Pancreas (tissue), 10 donors: ENCODE results near the gene RYR1. TPM values are rescaled to one million over a fixed set of nuclear protein-coding genes. Genes with fewer than 3 reads are reported as not detected.
"Not testable (repeated sequence)": the region's sequence is repeated elsewhere in the genome, so short reads cannot be mapped to it uniquely, and the experiment has no call there.

Experiments
- ATAC-seq, 4 donors: fragments of 200-7000 bp; cut with Tn5 transposase; one replicate each; pipeline versions ENCODE4 v1.8.0 to v1.9.1; 2020; ENCODE audit warnings: mild to moderate bottlenecking in 4 of 4, moderate library complexity in 4 of 4
- DNase-seq, 6 donors: peaks; one replicate each; pipeline ENCODE4 v3.0.0-alpha.2; 2020
- FAIRE-seq: peaks from 2 replicates; lab custom pipeline; 2012; peaks lifted over from hg19 to GRCh38; lab: Jason Lieb, UNC
- H3K27ac ChIP-seq, 4 donors: fragments of 200-600 bp; sonication (generic); 1 replicate in 3 of 4; 2 replicates in 1 of 4; pipeline versions ENCODE4 v1.5.0 to v1.8.0; 2020
- H3K27me3 ChIP-seq, 4 donors: fragments of 200-600 bp; one replicate each; pipeline ENCODE4 v1.8.0; 2021
- H3K36me3 ChIP-seq, 3 donors: fragments of 200-600 bp; sonication (generic) in 1 of 3; one replicate each; pipeline versions ENCODE4 v1.5.0 to v1.8.0; 2020 to 2021
- H3K4me1 ChIP-seq, 3 donors: fragments of 200-600 bp; one replicate each; pipeline ENCODE4 v1.8.0; 2021
- H3K4me3 ChIP-seq, 4 donors: fragments of 200-600 bp; sonication (generic) in 2 of 4; one replicate each; pipeline versions ENCODE4 v1.5.0 to v1.8.0; 2020 to 2021
- H3K9me3 ChIP-seq, 4 donors: fragments of 200-600 bp; one replicate each; pipeline ENCODE4 v1.8.0; 2021
- WGBS, 2 donors: extraction: QIAGEN DNeasy Blood & Tissue Kit; methylation state at CpG; one replicate each; pipeline ENCODE4 v1.1.7; 2013; 5-methylcytosine and 5-hydroxymethylcytosine counted together
- intact Hi-C, 3 donors: fragments of 100-400 bp; cut with DNase I; formaldehyde crosslinking; loops; one replicate each; pipeline versions ENCODE4 v1.11.1 to v1.14.2; 2022
- polyA plus RNA-seq, 2 donors: library from polyadenylated mRNA; stranded (reverse); fragments of 200-250 nt; gene quantifications; one replicate each; pipeline ENCODE4 v1.2.3, GENCODE V29; 2013
- total RNA-seq, 6 donors: library from RNA; stranded (reverse); fragmentation: NEBNext Ultra II Directional in 4 of 6; extraction: Animal tissue kit (Norgen Biotek cat#: 25700) in 4 of 6; gene quantifications; one replicate each; pipeline versions ENCODE4 v1.2.1 to v1.2.4, GENCODE V29; 2021 to 2023
- TF ChIP-seq, protein P1 (sequence below), 4 donors: fragments of 200-600 bp; sonication (generic) in 3 of 4; IDR thresholded peaks; one replicate each; pipeline versions ENCODE4 v1.5.0 to v1.8.0; 2021; ENCODE audit warnings: antibody characterized with exemption in 4 of 4
- donor health status: healthy with polysubstance abuse.
- donor health status: DM: no; HTN: no; CAD: no; lungs with moderate emphysema.
- donor health status: DM: no; HTN: no; CAD: no.
- donor health status: control.
- donor health status: control.
- donor health status: Bipolar disorder and iron deficiency.
- donor health status: DM: yes; HTN: yes; CAD: no.
- donor health status: DM: no; HTN: no; CAD: no.
- donor health status: DM: no; HTN: no; CAD: no.
- donor health status: DM: yes; HTN: yes; CAD: no.

Gene RYR1
- total and polyA plus RNA-seq, 8 donors = 0.19 to 1.4 (median 0.57) TPM

DNA sequence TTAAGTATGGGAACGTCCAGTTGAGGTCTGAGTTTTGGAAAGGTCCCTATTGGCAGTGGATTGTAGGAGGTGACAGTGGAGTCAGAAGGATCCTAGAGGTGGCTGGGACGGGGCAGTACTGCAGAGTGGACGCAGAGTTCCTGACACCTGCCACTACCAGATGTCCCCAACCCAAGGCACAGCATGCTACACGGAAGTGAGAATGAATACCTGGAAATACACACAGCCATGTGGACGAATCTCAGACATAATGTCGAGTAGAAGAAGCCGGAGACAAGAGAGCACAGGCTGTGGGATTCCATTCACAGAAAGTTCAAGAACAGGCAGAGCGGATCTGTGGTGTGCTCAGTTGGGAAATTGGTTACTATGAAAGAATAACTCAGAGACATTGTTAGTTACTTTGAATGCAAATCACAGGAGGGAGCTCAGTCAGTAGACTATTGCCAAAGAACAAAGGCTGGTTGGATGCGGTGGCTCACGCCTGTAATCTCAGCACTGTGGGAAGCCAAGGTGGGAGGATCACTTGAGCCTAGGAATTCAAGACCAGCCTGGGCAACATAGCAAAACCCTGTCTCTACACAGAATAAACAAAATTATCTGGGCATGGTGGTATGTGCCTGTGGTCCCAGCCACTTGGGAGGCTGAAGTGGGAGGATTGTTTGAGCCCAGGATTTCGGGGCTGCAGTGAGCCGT lies 37.4 kb downstream of the RYR1 start:
- H3K4me1 ChIP-seq = no peaks in the 10 kb centered on the region
- no peak overlapping the region for H3K4me3 ChIP-seq
- ATAC-seq = no peak
- no peak overlapping the region for H3K27ac ChIP-seq
- no peaks in the 10 kb centered on the region for H3K27me3 ChIP-seq
- TF ChIP-seq, protein P1, sequence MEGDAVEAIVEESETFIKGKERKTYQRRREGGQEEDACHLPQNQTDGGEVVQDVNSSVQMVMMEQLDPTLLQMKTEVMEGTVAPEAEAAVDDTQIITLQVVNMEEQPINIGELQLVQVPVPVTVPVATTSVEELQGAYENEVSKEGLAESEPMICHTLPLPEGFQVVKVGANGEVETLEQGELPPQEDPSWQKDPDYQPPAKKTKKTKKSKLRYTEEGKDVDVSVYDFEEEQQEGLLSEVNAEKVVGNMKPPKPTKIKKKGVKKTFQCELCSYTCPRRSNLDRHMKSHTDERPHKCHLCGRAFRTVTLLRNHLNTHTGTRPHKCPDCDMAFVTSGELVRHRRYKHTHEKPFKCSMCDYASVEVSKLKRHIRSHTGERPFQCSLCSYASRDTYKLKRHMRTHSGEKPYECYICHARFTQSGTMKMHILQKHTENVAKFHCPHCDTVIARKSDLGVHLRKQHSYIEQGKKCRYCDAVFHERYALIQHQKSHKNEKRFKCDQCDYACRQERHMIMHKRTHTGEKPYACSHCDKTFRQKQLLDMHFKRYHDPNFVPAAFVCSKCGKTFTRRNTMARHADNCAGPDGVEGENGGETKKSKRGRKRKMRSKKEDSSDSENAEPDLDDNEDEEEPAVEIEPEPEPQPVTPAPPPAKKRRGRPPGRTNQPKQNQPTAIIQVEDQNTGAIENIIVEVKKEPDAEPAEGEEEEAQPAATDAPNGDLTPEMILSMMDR (IDR thresholded peaks at IDR 0.05) = no peak
- intact Hi-C loops = no loop called here
- no peaks in the 10 kb centered on the region for H3K36me3 ChIP-seq
- H3K9me3 ChIP-seq = no peaks in the 10 kb centered on the region
- 49 to 60% methylated on average over 12 of the region's 12 CpGs for WGBS, 2 donors
- no peak for FAIRE-seq
- DNase-seq = no peak

DNA sequence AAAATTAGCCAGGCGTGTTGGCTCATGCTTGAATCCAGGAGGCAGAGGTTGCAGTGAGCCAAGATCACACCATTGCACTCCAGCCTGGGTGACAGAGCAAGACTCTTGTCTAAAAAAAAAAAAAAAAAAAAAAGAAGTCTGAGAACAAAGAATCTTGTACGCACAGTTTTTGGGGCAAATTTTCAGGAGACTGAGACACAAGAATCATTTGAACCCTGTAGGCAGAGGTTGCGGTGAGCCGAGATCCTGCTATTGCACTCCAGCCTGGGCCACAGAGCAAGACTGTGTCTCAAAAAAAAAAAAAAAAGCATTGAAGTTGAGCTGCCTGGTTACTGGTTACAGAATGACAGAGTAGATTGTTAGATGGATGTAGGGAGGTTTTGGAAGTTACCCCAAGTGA lies 39.2 kb downstream of the RYR1 start:
- H3K9me3 ChIP-seq, H3K36me3 ChIP-seq, H3K27me3 ChIP-seq, DNase-seq, H3K4me1 ChIP-seq, H3K4me3 ChIP-seq, intact Hi-C loops, FAIRE-seq, ATAC-seq, H3K27ac ChIP-seq: not testable (repeated sequence)
- WGBS, 2 donors = 67 to 80% methylated on average over 4 of the region's 4 CpGs

DNA sequence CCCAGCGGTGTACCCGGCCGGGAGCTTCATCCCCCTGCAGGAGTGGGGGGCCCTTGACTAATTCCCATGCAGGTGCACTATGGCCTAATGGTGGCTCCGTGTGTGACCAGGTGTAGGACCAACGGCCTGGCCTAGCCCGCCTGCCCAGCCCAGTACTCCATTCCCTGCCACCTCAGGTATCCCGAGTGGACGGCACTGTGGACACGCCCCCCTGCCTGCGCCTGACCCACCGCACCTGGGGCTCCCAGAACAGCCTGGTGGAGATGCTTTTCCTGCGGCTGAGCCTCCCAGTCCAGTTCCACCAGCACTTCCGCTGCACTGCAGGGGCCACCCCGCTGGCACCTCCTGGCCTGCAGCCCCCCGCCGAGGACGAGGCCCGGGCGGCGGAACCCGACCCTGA lies 39.7 kb downstream of the RYR1 start:
- Histone ChIP-seq H3K9me3 (no peaks in the 10 kb centered on the region), H3K36me3 (no peaks in the 10 kb centered on the region), H3K27ac (no peak overlapping the region), H3K4me1 (no peaks in the 10 kb centered on the region), H3K4me3 (no peak overlapping the region), H3K27me3 (no peaks in the 10 kb centered on the region)
- intact Hi-C loops = no loop called here
- TF ChIP-seq, protein P1 (IDR thresholded peaks at IDR 0.05) = no peak
- FAIRE-seq = no peak
- no peak for ATAC-seq
- no peak for DNase-seq
- WGBS, 2 donors = 58 to 67% methylated on average over 21 of the region's 21 CpGs

DNA sequence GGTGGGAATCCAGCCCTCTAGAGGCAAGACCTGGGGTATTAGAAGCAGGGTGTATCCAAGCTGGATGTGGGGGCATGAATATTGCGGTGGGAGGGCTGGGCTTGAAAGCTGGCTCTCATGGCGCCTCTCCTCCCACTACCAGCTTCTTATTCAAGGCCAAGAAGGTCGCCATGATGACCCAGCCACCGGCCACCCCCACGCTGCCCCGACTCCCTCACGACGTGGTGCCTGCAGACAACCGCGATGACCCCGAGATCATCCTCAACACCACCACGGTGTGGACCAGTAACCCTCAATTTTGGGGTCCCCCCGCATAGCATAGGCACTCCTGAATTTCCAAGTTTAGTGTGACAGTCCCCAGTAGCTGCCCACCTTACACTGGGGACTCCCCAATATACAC lies 41.7 kb downstream of the RYR1 start:
- intact Hi-C loops = no loop called here
- Histone ChIP-seq H3K9me3 (no peaks in the 10 kb centered on the region), H3K27ac (no peak overlapping the region), H3K4me3 (no peak overlapping the region), H3K4me1 (no peaks in the 10 kb centered on the region), H3K36me3 (no peaks in the 10 kb centered on the region), H3K27me3 (no peaks in the 10 kb centered on the region)
- TF ChIP-seq, protein P1 (IDR thresholded peaks at IDR 0.05) = no peak
- no peak for FAIRE-seq
- 68 to 84% methylated on average over 13 of the region's 13 CpGs for WGBS, 2 donors
- no peak for ATAC-seq
- no peak for DNase-seq

DNA sequence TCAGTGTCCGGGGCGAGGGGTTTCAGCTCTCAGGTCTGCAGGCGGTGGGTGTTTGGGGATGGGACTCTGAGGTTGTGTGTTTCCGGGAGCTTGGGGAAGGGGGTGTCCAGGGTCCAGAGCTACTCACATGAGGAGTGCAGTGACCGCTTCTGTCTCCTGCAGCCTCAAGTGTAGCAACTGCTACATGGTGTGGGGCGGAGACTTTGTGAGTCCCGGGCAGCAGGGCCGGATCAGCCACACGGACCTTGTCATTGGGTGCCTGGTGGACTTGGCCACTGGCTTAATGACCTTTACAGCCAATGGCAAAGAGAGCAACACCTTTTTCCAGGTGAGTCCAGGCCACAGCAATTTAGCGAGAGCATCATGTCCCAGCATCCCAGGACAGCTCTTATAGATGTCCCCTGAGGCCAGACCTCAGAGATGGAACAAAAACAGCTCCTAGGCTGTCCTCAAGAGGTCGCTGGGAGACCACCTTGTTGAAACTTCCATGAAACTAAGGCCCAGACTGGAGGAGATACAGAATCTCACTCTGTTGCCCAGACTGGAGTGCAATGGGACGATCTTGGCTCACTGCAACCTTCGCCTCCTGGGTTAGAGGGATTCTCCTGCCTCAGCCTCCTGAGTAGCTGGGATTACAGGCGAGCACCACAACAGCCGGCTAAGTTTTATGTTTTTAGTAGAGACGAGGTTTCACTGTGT lies 44.9 kb downstream of the RYR1 start:
- WGBS, 2 donors = 56 to 58% methylated on average over 16 of the region's 16 CpGs
- Histone ChIP-seq H3K9me3 (no peaks in the 10 kb centered on the region), H3K4me1 (no peaks in the 10 kb centered on the region), H3K27me3 (no peaks in the 10 kb centered on the region), H3K36me3 (no peaks in the 10 kb centered on the region), H3K27ac (no peak overlapping the region), H3K4me3 (no peak overlapping the region)
- DNase-seq = no peak
- no peak for FAIRE-seq
- TF ChIP-seq, protein P1 (IDR thresholded peaks at IDR 0.05) = no peak
- ATAC-seq = no peak
- intact Hi-C loops = loop anchor here in 1 of 3 donors (2.0 kb wide), 1 partner anchor 48 kb away; no protein-coding TSS in a partner anchor
